Effector memory CD4-positive, alpha-beta T cell (primary cell): ENCODE measurements around the gene TNS3.
"Not testable (repeated sequence)": the region's sequence is repeated elsewhere in the genome, so short reads cannot be mapped to it uniquely, and the experiment has no call there.

Experiments used
- DNase-seq, 3 donors: peaks; one replicate each; pipeline ENCODE4 v3.0.0-alpha.2; 2020
- H3K27ac ChIP-seq: 2 replicates; pipeline ENCODE4 v1.7.0; 2013; ENCODE audit warnings: mild to moderate bottlenecking, low read length, moderate library complexity; ENCODE audit not compliant: insufficient read depth, poor library complexity, severe bottlenecking
- H3K27me3 ChIP-seq: replicated peaks from 2 replicates; pipeline ENCODE4 v1.7.0; 2013; ENCODE audit warnings: mild to moderate bottlenecking, low read length; ENCODE audit not compliant: insufficient read depth, control insufficient read depth, poor library complexity, severe bottlenecking
- H3K36me3 ChIP-seq: 2 replicates; pipeline ENCODE4 v1.7.0; 2013; ENCODE audit warnings: mild to moderate bottlenecking, low read length, moderate library complexity; ENCODE audit not compliant: control insufficient read depth, insufficient read depth
- H3K4me1 ChIP-seq: 2 replicates; pipeline ENCODE4 v1.7.0; 2013; ENCODE audit warnings: low read length, mild to moderate bottlenecking; ENCODE audit not compliant: control insufficient read depth, insufficient read depth, poor library complexity, severe bottlenecking
- H3K4me3 ChIP-seq: 2 replicates; pipeline ENCODE4 v1.7.0; 2013; ENCODE audit warnings: low read length, low read depth, mild to moderate bottlenecking; ENCODE audit not compliant: insufficient read depth, poor library complexity, severe bottlenecking
- H3K9me3 ChIP-seq: 2 replicates; pipeline ENCODE4 v1.7.0; 2013; ENCODE audit warnings: mild to moderate bottlenecking, low read length, moderate library complexity; ENCODE audit not compliant: control insufficient read depth

TNS3 gene

DNA sequence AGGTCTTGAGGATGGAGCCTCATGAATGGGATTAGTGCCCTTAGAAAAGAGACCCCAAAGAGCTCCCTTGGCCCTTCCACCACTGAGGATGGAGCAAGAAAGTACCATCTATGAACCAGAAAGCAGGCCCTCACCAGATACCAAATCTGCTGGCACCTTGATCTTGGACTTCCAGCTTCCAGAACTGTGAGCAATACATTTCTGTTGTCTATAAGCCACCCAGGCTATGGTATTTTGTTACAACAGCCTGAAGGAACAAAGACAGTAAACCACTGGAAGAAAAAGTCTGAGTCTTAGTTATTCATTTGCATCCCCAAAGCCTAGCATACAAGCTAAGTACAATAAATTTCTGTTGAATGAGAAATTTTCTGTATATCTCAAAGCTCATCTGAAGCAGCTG, 37.9 kb upstream of the TNS3 start:
- no peak overlapping the region for H3K27ac ChIP-seq
- H3K4me3 ChIP-seq, result no peak overlapping the region
- H3K4me1 ChIP-seq, result no peaks in the 10 kb centered on the region
- H3K9me3 ChIP-seq, result no peaks in the 10 kb centered on the region
- no peak for DNase-seq
- no peaks in the 10 kb centered on the region for H3K27me3 ChIP-seq
- H3K36me3 ChIP-seq, result no peaks in the 10 kb centered on the region

DNA sequence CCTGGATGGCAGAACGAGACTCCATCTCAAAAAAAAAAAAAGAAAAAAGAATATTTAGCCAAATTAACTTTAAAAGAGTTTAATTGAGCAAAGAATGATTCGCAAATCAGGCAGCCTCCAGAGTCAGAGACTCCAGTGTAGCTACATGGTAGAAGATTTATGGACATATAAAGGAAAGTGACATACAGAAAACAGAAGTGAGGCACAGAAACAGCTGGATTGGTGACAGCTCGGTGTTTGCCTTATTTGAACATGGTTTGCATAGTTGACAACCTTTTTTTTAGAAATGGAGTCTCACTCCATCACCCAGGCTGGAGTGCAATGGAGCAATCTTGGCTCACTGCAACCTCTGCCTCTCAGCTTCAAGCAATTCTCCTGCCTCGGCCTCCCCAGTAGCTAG, 35.2 kb upstream of the TNS3 start:
- DNase-seq, result no peak

DNA sequence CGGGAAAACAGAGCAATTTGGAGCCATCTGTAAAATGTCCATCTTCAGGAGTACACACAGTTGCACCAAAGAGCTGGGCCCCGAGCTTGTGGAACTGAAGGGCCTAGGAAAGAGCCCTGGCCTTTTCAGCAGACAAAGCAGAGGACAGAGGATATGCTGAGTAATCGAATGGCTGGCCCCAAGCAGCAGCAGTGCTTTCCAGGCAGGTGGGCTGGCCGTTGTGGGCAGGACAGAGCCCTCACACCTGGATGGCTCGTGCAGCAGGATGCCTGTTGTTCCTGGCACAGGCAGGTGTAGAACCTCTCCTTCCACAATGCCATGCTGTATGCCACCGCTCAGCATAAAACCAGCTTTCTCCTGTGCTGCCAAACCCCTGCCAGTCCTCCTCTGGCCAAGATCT, 32.5 kb upstream of the TNS3 start:
- DNase-seq, result no peak
- Histone ChIP-seq H3K4me1 (no peaks in the 10 kb centered on the region), H3K36me3 (no peaks in the 10 kb centered on the region), H3K27me3 (no peaks in the 10 kb centered on the region), H3K27ac (no peak overlapping the region), H3K4me3 (no peak overlapping the region), H3K9me3 (no peaks in the 10 kb centered on the region)

More for the DNA sequence above, 35.2 kb upstream of the TNS3 start:
- H3K27ac ChIP-seq, result no peak overlapping the region
- no peaks in the 10 kb centered on the region for H3K27me3 ChIP-seq
- H3K9me3 ChIP-seq, result no peaks in the 10 kb centered on the region
- H3K36me3 ChIP-seq, result no peaks in the 10 kb centered on the region
- no peak overlapping the region for H3K4me3 ChIP-seq
- no peaks in the 10 kb centered on the region for H3K4me1 ChIP-seq

DNA sequence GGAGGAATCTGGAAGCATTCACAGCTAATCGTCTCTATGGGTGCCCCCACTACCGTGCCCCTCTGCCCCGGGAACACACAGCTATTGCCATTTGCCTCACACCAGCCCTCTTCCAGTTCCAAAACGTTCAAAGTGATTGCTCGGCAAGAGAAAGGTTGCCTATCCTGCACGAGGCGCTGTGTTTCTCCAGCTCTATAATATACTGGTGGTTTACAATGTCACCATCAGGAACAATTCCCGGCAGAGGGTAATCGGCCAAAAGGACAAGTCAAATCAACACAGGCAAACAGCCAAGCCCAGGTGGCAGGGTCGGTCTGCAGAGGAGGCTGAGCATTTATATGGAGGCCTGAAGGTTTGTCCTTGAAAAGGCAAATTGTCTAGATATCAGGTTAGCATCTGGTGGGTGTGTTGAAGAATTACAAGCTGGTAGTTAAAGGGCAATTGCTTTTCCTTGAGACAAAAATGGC, 29.2 kb upstream of the TNS3 start:
- DNase-seq, result no peak

DNA sequence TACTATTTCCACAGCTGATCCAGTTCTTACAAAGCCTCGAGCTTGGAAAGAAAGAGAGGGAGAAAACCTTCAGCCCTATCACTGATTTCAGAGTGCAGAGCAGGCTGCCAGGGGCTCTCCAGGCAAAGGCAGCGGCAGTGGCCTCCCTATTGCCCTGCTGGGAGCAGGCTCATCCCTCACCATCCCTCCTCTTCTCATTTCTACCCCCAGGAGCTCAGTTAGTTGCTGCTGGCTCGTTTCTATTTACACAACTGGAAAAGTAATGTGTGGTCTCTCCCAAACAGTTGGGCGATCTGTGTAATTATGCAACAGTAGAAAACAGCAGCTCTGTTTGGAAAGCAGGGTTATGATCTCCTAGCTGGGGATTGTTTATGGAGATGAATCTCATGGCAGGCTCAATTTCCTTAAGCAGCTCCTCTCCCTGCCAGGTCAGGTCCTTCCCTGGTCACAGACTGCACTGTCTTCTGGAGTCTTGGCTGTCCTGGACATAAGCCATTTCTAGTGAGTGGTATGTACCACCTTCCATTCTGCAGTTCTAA, 28.7 kb upstream of the TNS3 start:
- Histone ChIP-seq H3K9me3 (no peaks in the 10 kb centered on the region), H3K4me1 (no peaks in the 10 kb centered on the region), H3K27me3 (no peaks in the 10 kb centered on the region), H3K4me3 (no peak overlapping the region), H3K27ac (no peak overlapping the region), H3K36me3 (no peaks in the 10 kb centered on the region)
- no peak for DNase-seq

More for the DNA sequence above, 29.2 kb upstream of the TNS3 start:
- Histone ChIP-seq H3K4me1 (no peaks in the 10 kb centered on the region), H3K9me3 (no peaks in the 10 kb centered on the region), H3K27me3 (no peaks in the 10 kb centered on the region), H3K4me3 (no peak overlapping the region), H3K36me3 (no peaks in the 10 kb centered on the region), H3K27ac (no peak overlapping the region)

DNA sequence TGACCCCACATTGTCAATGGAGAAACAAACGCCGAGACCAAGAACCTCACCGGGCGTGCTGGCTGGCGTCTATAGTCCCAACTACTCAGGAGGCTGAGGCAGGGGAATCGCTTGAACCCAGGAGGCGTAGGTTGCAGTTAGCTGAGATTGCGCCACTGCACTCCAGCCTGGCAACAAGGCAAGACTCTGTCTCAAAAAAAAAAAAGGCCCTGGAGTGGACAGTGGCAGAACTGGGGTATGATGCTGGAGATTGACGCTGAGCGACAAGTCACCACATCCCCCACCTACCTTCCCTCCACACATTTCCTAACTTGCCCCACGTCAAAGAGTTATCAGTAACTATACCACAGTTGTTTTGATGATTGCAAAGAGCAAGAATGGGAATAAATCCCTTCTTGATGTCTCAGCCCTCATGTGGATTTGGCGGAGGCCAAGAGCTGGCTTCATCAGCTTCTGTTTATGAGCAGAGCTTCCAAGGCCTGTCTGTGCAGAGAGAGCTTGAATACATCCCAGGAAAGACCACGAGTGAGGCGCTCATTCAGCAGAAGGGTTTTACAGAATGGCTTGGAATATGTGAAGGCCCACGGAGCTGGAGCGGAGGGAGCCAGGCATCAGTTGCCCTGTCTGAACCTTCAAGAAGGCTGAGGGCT, 28.0 kb upstream of the TNS3 start:
- Histone ChIP-seq H3K4me1 (no peaks in the 10 kb centered on the region), H3K9me3 (no peaks in the 10 kb centered on the region), H3K27ac (no peak overlapping the region), H3K4me3 (no peak overlapping the region), H3K36me3 (no peaks in the 10 kb centered on the region), H3K27me3 (no peaks in the 10 kb centered on the region)
- DNase-seq, result no peak

DNA sequence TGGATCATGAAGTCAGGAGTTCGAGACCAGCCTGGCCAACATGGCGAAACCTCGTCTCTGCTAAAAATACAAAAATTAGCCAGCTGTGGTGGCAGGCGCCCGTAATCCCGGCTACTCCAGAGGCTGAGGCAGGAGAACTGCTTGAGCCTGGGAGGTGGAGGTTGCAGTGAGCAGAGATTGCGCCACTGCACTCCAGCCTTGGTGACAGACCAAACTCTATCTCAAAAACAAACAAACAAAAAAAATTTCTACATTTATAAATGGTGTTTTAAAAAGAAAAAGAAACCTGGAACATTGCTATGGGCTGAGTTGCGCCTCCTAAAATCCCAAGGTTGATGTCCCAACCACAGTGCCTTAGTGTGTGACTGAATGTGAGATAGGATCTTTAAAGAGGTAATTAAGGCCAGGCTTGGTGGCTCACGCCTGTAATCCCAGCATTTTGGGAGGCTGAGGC, 24.7 kb upstream of the TNS3 start:
- not testable (repeated sequence) for H3K4me3 ChIP-seq, H3K27me3 ChIP-seq, H3K9me3 ChIP-seq, DNase-seq, H3K27ac ChIP-seq, H3K4me1 ChIP-seq, H3K36me3 ChIP-seq

DNA sequence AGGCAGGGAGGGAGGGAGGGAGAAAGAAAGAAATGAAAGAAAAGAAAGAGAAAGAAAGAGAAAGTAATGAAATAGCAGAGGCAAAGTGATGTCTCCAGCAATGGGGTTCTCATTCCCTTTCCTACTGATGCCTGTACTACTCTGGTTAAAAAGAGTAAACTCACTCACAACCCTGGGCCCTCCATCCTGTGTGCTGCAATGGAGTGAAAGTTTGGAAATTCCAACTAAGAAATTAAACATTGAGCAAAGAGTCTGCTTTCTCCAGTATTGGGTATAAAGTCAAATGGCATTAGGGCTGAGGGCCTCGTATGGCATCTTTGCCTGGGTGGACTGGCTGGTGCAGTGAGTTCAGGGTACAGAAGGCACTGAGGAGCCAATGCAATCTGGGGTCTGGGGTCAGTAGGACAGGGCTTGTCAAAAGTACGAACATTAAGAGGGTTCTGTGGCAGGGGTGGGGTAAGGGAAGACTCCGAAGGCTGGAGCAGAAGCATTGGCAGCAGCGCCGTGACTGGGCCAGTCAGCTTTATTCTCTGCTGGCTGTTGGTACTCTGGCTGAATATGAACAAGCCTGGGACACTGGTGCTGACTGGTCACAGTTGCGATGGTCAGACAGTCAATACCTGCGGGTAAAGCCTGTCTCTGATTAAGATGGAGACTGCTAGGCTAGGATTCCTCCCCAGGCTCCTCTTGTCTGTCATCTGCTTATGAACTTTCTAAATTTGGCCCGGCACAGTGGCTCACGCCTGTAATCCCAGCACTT, 24.1 kb upstream of the TNS3 start:
- no peaks in the 10 kb centered on the region for H3K9me3 ChIP-seq
- H3K27me3 ChIP-seq, result no peaks in the 10 kb centered on the region
- H3K36me3 ChIP-seq, result no peaks in the 10 kb centered on the region
- H3K27ac ChIP-seq, result no peak overlapping the region
- DNase-seq, result no peak
- no peak overlapping the region for H3K4me3 ChIP-seq
- no peaks in the 10 kb centered on the region for H3K4me1 ChIP-seq

DNA sequence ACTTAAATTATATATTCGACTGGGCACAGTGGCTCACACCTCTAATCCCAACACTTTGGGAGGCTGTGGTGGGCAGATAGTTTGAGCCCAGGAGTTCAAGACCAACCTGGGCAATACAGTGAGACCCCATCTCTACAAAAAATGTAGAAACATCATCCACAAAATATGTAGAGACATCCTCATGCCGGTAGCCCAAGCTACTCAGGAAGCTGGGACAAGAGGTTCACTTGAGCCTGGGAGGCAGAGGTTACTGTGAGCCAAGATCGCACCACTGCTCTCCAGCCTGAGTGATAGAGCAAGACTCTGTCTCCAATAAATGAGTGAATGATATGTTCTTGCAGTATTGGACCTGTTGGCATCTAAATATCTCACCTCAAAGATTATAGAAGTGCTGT, 22.6 kb upstream of the TNS3 start:
- DNase-seq, result no peak
- H3K36me3 ChIP-seq, result no peaks in the 10 kb centered on the region
- H3K4me1 ChIP-seq, result no peaks in the 10 kb centered on the region
- no peak overlapping the region for H3K4me3 ChIP-seq
- no peaks in the 10 kb centered on the region for H3K27me3 ChIP-seq
- H3K27ac ChIP-seq, result no peak overlapping the region
- H3K9me3 ChIP-seq, result no peaks in the 10 kb centered on the region
